GM18526 (cell line): ENCODE measurements around the gene PLIN5.
A peak's percentile ranks its signal among the peaks of the same experiment; 100 is the strongest.

Experiments
- POLR2A ChIP-seq: IDR thresholded peaks from 3 replicates; pipeline ENCODE4 v1.6.1; 2011; ENCODE audit not compliant: insufficient read length; ENCODE audit errors: extremely low read depth

Gene PLIN5

DNA sequence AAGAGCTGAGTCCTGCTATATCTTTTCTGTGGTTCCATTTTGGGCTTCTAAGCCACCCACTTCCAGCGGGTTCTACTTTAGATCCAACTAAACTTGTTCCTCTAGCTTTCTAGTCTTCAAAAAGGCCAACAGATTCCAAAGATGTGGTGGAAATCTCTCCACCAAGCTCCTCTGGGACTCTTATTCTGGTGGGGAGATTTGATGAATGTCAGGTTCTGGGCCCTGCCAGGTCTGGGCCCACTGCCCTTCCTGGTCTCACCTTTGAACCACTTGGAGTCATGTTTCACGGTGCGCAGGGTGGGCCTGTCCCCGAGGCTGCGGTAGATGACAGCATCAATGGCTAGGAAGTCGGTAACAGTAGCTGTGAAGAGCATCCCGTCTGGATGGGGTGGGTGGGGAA is 19.7 kb upstream of the PLIN5 start:
- TF ChIP-seq POLR2A, result no peak

DNA sequence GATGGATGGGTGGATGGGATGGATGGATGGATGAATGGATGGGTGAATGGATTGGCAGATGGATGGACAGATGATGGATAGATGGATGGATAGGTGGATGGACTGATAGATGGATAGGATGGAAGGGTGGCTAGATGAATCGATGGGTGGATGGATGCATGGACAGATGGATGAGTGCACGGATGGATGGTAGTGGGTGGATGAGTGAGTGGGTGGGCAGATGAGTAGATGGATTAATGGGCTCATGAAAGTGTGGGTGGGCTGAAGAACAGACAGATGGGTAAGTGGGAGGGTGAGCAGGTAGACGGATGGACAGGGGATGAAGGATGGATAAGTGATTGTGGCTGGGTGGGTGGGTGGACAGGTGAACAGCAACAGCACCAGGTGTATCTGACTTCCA is 18.8 kb upstream of the PLIN5 start:
- TF ChIP-seq POLR2A, result no peak

DNA sequence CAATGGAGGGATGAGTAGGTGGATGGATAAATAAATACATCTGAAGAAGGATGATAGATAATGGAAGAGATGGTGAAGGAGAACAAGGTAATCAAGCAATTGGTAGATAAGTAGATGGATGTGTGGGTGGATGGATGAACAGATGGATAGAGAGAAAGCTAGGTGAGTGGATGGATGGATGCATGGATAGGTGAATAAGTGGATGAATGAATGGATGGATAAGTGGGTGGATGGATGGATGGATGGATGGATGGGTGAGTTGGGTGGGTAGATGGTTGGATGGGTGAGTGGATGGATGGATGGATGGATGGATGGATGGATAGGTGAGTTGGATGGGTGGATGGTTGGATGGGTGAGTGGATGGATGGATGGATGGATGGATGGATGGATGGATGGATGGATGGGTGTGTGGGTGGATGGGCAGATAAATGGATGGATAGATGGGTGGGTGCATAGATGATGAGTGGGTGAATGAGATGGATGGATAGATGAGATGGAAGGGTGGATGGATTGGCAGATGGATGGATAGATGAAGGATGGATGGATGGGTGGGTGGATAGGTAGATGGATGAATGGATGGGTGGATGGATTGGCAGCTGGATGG is 18.2 kb upstream of the PLIN5 start:
- no peak for TF ChIP-seq POLR2A

DNA sequence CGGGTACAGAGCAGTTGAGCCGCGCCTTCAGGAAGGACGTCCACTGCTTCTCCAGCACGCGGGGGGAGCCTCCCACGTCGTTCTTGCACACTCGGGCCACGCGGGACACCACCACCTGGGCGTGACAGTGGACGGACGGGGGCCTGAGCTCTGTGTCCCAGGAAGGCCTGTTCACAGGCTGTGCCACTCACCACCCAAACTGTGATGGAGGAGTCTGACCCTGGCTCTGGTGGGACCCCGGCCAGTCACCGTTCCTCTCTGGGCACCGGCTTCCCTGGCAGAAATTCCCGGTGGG is 17.4 kb upstream of the PLIN5 start:
- TF ChIP-seq POLR2A, result no peak

DNA sequence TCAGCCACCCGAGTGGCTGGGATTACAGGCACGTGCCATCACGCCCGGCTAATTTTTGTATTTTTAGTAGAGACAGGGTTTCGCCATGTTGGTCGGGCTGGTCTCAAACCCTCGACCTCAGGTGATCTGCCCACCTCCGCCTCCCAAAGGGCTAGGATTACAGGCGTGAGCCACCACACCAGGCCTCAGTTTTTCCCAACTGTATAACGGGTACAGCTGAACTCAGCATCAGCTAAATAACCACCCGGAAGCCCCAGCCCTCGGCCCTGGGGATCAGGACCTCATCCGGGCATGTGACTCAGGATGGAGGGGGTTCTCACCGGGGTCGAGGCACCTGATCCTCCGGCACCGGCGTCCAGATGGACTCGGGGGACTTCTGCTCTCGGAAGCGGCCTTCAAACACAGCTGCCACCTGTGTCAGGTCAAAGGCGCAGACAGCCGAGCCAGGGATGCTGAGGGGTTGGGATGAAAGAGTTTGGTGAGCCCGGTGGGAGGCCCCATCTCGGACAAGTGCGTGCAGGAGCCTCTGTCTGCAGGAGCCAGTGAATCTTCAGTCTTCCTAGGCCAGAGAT is 15.5 kb upstream of the PLIN5 start:
- TF ChIP-seq POLR2A, result no peak

DNA sequence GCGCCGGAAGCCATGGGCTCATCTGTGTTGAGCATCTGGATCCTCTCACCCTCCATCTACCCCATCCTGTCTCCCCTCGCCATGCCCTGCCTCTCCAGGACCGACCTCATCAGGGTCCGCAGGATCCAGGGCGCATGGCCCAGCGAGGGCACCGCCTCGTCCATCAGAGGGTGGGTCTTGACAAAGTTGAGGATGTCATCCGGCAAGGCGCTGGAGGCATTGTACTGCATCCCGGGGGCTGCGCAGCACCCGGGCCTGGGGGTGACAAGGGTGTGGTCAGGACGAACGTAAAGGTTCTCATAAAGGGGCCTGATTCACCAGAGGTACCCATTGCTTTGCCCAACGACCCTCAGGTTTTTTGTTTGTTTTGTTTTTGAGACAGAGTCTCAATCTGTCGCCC is 15.0 kb upstream of the PLIN5 start:
- TF ChIP-seq POLR2A, result no peak

DNA sequence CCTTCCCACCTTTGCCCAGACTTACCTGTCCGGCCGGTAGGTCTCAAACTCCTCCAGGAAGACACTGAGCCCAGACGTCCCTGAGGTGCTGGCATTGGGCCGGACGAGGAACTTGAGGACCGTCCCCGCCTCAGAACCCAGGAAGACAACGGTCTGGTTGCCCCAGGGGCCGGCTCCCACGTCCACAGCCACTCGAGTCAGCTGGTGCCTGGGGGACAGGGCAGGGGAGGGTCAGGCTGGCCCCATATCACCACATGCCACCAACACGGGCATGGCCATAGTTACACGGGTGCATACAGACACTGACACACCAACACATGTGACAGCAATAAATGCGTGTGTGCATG is 13.2 kb upstream of the PLIN5 start:
- no peak for TF ChIP-seq POLR2A

DNA sequence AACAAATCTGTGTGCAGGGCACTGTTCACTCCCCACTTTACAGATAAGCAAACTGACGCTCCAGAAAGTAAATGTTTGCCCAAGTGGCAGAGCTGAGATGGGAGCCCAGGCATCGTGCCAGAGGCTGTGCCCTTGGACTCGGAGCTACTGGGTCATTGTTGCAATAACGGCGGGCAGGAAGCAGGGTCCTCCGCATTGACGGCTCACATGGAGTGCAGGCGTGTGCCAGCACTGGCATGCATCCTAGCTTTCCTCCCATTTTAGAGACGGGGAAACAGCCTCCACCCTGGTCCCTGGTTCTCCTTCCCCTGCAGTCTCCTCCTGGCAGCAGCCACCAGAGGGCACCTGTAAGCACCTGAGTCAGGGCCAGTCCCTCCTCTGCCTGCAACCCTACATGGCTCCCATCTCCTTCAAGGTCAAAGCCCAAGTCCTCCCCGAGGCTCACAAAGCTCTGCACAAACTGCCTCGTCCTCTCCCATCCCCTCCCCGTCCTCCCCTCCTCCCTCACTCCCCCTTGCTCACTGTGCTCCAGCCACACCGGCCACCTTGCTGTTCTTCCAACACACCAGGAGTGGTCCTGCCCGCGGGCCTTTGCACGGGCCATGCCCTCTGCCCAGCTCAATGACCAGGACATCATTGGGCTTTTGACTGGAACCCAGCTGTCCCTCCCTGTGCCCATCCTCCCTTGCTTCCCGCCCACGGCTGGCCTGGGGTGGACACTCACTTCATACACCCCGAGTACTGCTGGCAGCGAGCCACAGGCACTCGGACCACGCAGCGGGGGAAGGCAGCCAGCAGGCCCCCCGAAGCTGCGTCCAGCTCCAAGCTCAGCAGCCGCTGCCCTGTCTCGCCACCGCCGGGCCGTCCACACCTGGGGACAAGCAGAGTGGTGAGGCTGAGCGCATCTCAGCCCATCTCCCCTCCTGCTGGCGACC is 12.5 kb upstream of the PLIN5 start:
- TF ChIP-seq POLR2A, result no peak

DNA sequence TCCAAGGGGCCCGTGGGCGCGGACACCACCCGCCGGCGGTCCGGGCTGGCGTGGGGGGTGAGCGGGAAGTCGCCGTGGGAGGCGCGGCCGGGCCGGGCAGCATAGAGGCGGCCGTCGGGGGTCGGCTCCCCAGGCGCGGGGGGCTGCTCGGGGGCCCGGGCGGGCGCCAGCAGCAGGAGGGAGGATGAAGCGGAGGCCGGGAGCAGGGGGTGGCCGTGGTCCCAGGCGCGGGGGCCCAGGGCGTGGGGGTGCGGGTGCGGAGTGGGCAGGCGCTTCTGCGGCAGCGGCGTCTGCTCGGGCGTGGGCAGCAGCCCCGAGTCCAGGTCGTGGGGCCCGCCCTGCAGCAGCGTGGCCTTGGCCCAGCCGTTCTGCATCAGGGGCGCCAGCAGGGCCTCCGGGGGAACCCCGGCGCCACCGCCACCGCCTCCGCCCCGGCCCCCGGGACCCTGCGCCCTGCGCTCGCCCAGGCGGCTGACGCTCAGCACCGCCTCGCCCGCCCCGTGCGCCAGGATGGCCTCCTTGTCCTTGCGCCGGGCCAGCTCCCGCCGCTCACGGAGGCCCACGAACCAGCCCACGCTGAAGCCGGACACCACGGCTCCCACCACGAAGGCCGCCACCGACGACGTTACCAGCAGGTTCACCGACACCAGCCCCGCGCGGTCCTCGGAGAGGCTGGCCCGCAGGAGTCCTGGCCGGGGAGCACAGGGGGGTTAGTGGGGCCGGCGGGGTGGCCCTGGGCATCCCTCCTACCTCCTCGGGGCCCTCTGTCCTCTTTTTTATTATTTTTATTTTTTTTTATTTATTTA is 9.0 kb upstream of the PLIN5 start:
- no peak for TF ChIP-seq POLR2A

DNA sequence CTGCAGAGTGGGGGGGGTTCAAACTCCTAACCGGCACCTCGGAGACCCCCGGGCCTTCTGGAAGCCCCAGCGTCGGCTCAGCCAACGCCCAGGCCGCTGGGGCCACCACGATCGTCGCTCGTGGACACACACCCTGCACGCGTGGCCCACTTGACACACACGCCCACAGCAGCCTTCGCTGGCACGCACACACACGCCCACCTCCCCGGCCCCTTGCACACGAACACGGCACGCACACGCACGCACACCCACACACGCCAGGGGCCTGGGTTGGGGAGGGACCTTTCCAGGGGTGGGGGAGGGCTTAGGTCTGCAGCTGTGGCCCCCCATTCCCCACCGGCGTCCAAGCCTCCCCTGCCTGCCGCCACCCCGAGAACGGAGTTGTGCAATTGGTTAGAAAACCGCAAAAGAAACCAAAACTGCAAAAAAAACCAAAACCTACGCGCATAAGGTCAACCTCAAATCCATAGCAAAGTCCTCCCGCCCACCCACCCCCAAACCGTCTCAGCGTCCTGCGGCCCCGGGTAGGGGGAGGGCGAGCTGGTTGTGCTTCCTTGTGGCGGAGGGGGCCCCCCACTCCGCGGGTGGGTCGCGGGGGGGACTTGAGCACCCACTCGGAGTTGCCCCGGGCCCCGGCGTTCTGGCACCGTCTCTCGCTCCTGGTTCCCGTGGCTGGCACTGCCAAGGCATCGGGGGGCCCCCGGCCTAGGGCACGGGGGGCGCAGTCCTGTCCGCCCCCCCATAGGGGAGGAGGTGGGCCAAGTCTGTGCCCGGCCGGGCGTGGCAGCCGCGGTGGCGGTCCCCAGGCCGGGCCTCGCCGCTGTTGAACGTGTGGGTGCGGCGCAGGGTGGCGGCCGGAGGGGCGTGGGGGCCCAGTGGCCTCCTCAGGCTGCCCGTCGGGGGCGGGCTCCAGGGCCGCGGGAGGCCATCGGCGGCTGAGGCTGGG is 8.1 kb upstream of the PLIN5 start:
- TF ChIP-seq POLR2A, result no peak

DNA sequence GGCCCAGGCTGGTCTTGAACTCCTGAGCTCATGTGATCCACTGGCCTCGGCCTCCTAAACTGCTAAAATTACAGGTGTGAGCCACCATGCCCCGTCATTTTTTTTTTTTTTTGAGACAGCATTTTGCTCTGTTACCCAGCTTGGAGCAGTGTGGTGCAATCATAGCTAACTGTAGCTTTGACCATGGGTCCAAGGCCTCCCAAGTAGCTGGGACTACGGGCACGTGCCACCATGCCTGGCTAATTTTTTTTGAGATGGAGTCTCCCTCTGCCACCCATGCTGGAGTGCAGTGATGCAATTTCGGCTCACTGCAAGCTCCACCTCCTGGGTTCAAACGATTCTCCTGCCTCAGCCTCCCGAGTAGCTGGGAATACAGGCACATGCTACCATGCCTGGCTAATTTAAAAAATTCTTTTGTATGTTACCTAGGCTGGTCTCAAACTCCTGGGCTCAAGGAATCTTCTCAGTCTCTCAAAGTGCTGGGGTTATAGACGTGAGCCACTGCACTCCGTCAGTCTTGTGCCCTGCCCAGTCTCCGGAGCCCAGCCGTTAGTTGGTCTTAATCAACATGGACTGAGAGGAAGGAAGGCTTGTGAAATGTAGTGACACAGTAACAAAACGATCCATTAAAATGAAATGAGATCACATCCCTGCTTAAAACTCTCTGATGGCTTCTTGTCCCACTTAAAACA is 6.2 kb upstream of the PLIN5 start:
- TF ChIP-seq POLR2A, result no peak

DNA sequence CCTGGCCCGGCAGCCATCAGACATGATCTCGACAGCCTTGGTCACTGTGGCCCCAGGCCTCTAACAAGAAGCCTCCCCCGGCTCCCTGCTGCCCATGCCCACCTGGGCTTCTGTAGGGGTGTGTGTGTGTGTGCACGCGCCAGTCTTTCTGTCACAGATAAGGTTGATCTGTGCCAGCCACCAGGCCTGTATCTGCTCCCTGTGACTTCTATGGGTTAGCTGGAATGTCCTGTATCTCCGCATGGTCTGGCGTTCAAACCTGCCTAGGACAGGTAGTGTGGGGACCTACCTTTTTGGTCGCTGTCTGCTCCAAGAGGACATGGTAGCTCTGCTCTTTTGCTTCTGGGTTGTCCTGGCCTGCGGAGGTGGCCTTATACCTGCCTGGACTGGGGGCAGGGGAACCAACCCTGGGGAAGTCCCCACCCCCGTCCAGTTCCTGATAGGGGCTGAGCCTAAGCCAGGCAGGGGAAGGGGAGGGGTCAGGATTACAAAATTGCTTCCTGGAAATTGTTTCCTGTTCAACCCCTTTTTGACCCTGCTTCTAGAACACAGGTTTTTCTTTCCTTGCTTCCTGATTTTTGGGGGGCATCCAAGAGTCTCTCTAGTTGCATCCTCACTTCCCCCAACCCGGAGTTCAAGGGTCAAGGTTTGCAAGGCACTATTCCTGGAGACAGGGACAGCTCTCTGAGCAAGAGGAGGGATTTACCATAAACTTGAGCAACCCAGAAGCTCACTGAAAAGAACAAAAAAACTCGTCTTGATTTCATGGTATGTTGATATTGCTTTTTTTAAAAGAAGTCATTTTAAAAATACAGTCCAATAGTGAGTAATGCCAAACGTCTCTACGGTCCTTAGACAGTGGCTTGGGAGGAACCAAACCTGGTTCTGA is 4.9 kb upstream of the PLIN5 start, which contains the start of gene LRG1:
TSS of gene LRG1 (minus strand) at position 344 of the 889 bp plus-strand sequence. CDS start at position 321, 23 bp downstream.
- TF ChIP-seq POLR2A, result peak; percentile 43

DNA sequence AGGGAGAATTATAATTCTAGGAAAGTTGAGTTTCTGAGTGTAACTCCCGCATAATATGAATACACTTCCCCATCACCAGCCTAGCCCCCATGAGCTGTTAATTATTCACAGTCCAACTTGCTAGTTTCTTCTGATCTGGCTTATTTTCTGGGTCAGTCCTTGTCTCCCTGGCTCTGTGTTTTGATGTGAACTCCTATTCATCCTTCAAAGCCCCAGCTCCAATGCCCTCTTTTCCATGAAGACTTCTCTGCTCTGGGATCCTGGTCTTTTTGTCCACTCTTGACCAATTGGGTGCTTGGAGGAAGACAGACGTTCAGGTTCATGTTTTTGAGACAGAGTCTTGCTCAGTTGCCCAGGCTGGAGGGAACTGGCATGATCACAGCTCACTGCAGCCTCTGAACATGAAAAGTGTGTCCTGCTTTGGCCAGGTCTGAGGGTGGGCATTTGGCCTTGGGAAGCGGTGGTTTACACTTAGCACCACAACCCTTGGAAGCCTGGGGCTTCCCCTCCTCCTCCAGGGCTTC is 4.2 kb upstream of the PLIN5 start:
- TF ChIP-seq POLR2A, result no peak

DNA sequence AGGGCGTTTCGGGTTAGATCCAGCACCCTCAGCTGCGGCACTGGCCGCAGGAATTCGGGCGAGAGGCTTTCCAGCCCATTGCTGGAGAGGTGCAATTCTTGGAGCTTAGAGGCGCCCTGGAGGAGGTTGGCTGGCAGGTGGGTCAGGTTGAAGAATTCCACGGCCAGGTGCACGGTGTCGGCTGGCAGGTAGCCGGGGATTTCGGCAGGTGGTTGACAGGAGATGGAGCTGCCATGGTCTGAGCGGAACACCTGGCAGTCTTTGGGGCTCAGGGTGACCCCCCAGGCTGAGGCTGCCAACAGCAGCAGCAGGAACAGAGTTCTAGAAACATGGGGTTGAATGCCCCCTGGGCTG is 3.6 kb upstream of the PLIN5 start:
- no peak for TF ChIP-seq POLR2A
